Measurements from ENCODE around the gene ITM2C.

Gene ITM2C

GRCh38 chr2:230870544-230871360 is 6.0 kb downstream of the ITM2C start:
- H3K4me1 ChIP-seq (ENCODE audit: control insufficient read depth, insufficient read depth, low read length): peaks cover 31% of the 10 kb centered on the region
- H3K4me3 ChIP-seq (ENCODE audit: low read depth, low read length): no peak overlapping the region

GRCh38 chr2:230871361-230872150 is 6.8 kb downstream of the ITM2C start:
- ChIA-PET CTCF (interaction anchor here (0.7 to 1.1 kb wide), 2 partner anchors 21 to 47 kb away, joined by 3 to 5 read pairs; no protein-coding TSS in a partner anchor), POLR2A (no interaction called here)

More at GRCh38 chr2:230870544-230871360, 6.0 kb downstream of the ITM2C start:
- H3K9me3 ChIP-seq (ENCODE audit: control insufficient read depth, insufficient read depth, low read depth, low read length): no peaks in the 10 kb centered on the region
- TF ChIP-seq SP3 (tag by site-specific recombination; IDR thresholded peaks at IDR 0.05) (no peak), ZNF23 (tag by site-specific recombination; IDR thresholded peaks at IDR 0.05; ENCODE audit: borderline replicate concordance) (no peak), ZNF133 (tag by site-specific recombination; IDR thresholded peaks at IDR 0.05) (no peak), ZBTB26 (tag by site-specific recombination; optimal IDR thresholded peaks at IDR 0.05) (no peak), ZIC2 (tag by site-specific recombination; IDR thresholded peaks at IDR 0.05) (peak; percentile 42; the same call in 1 of the 2 replicates), ZNF366 (tag by site-specific recombination; conservative IDR thresholded peaks at IDR 0.05) (no peak)
- H3K36me3 ChIP-seq (ENCODE audit: control insufficient read depth in 2 of 2, insufficient read depth in 1 of 2, low read length in 2 of 2): peaks cover 0 to 39% of the 10 kb centered on the region in 2 experiments; a peak in 1 of 3 replicates
- ChIA-PET POLR2A (no interaction called here), CTCF (interaction anchor here (0.7 kb wide), 1 partner anchor 43 kb away, joined by 4 read pairs; no protein-coding TSS in a partner anchor)
- peak overlapping the region; percentile 7; the same call in 1 of the 2 replicates for H3K27ac ChIP-seq (ENCODE audit: extremely low read depth, low read depth, low read length)

GRCh38 chr2:230872151-230872967 is 7.6 kb downstream of the ITM2C start:
- Histone ChIP-seq H3K4me3 (ENCODE audit: low read depth, low read length) (no peak overlapping the region), H3K9me3 (ENCODE audit: control insufficient read depth, insufficient read depth, low read depth, low read length) (no peaks in the 10 kb centered on the region), H3K27ac (ENCODE audit: extremely low read depth, low read depth, low read length) (no peak overlapping the region), H3K36me3 (ENCODE audit: control insufficient read depth in 2 of 2, insufficient read depth in 1 of 2, low read length in 2 of 2) (peaks cover 0 to 55% of the 10 kb centered on the region in 2 experiments; a peak in 2 of 3 replicates), H3K4me1 (ENCODE audit: control insufficient read depth, insufficient read depth, low read length) (peaks cover 21% of the 10 kb centered on the region)
- ChIA-PET POLR2A (interaction anchor here (1.3 kb wide), 1 partner anchor 8 kb away, joined by 6 read pairs; the partner anchor contains the start of gene ITM2C), CTCF (interaction anchor here (0.7 to 1.1 kb wide), 2 partner anchors 21 to 48 kb away, joined by 3 to 5 read pairs; no protein-coding TSS in a partner anchor)
- TF ChIP-seq GLIS1 (tag by site-specific recombination; IDR thresholded peaks at IDR 0.05) (0 out of 2 replicates have a peak, but pooled peaks have one; percentile 11), ZNF623 (tag by site-specific recombination; IDR thresholded peaks at IDR 0.05) (peak; percentile 28; the same call in 1 of the 2 replicates), ZNF843 (tag by site-specific recombination; IDR thresholded peaks at IDR 0.05) (no peak), ZNF701 (tag by site-specific recombination; IDR thresholded peaks at IDR 0.05) (no peak)

More at GRCh38 chr2:230871361-230872150, 6.8 kb downstream of the ITM2C start:
- Histone ChIP-seq H3K4me3 (ENCODE audit: low read depth, low read length) (no peak overlapping the region), H3K4me1 (ENCODE audit: control insufficient read depth, insufficient read depth, low read length) (peaks cover 25% of the 10 kb centered on the region), H3K27ac (ENCODE audit: extremely low read depth, low read depth, low read length) (no peak overlapping the region), H3K9me3 (ENCODE audit: control insufficient read depth, insufficient read depth, low read depth, low read length) (no peaks in the 10 kb centered on the region), H3K36me3 (ENCODE audit: control insufficient read depth in 2 of 2, insufficient read depth in 1 of 2, low read length in 2 of 2) (peaks cover 0 to 47% of the 10 kb centered on the region in 2 experiments; a peak in 2 of 3 replicates)
- TF ChIP-seq ZIC2 (tag by site-specific recombination; IDR thresholded peaks at IDR 0.05) (0 out of 2 replicates have a peak, but pooled peaks have one; percentile 11), SETDB1 (IDR thresholded peaks at IDR 0.05; ENCODE audit: insufficient read length, low read length) (no peak), ZNF174 (tag by site-specific recombination; IDR thresholded peaks at IDR 0.05) (no peak)

Data from HEK293 (cell line).